Cardiac muscle cell (in vitro differentiated cells and primary cell): ENCODE data around the gene RNF113B. TPM values are rescaled to one million over a fixed set of nuclear protein-coding genes. Genes with fewer than 3 reads are reported as not detected.

Experiments
- DNase-seq, 2 donors: peaks; one replicate each; pipeline versions ENCODE4 v3.0.0 to v3.0.0-alpha.2; 2010 to 2017; ENCODE audit warnings: low read depth in 1 of 2, low spot score in 1 of 2
- H3K27ac ChIP-seq: fragments of 200-600 bp; sonication (generic); 2 replicates; pipeline ENCODE4 v1.5.1; 2016
- H3K27me3 ChIP-seq: fragments of 200-600 bp; sonication (generic); 2 replicates; pipeline ENCODE4 v1.6.0; 2016; ENCODE audit warnings: control low read depth
- H3K36me3 ChIP-seq: fragments of 200-600 bp; sonication (generic); 2 replicates; pipeline ENCODE4 v1.5.1; 2016; ENCODE audit warnings: control low read depth
- H3K4me1 ChIP-seq: fragments of 200-600 bp; sonication (generic); 2 replicates; pipeline ENCODE4 v1.8.1; 2017; ENCODE audit warnings: low read depth, mild to moderate bottlenecking, mixed run types
- H3K4me3 ChIP-seq: fragments of 200-600 bp; sonication (generic); 2 replicates; pipeline ENCODE4 v1.5.1; 2016; ENCODE audit warnings: mild to moderate bottlenecking
- H3K9me3 ChIP-seq: fragments of 200-600 bp; sonication (generic); 2 replicates; pipeline ENCODE4 v1.5.1; 2017; ENCODE audit warnings: low read depth, mild to moderate bottlenecking, control low read depth
- polyA plus RNA-seq: library from polyadenylated mRNA; unstranded; fragments of >200 nt; fragmentation: Nextera tagmentation; extraction: Ambion mirVana; gene quantifications from 2 replicates; pipeline ENCODE4 v1.2.1, GENCODE V29; 2016
- total RNA-seq: library from RNA; depleted of rRNA; stranded (reverse); fragments of >200 nt; gene quantifications from 2 replicates; pipeline ENCODE4 v1.2.3, GENCODE V29; 2016
- TF ChIP-seq, protein P1 (sequence below): IDR thresholded peaks from 2 replicates; pipeline ENCODE4 v1.5.1; 2012; ENCODE audit warnings: low read depth, mild to moderate bottlenecking, low read length

The RNF113B gene
- total and polyA plus RNA-seq, 2 experiments from 2014 or later: 0.10 TPM; not detected in 1

DNA sequence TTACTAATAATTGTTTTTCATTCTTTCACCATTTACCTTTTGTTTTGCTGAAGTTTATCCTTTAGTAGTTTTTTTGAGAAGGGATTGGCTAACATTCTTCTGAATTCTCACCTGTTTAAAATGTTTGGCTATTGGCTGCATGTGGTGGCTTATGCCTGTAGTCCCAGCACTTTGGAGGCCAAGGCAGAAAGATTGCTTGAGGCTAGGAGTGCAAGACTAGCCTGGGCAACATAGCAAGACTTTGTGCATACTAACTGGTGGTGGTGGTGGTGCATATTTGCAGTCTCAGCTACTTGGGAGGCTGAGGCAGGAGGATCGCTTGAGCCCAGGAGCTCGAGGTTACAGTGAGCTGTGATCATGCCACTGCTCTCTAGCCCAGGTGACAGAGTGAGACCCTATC lies 27.5 kb upstream of the RNF113B start:
- H3K4me3 ChIP-seq: no peak overlapping the region
- no peaks in the 10 kb centered on the region for H3K9me3 ChIP-seq
- H3K27me3 ChIP-seq: no peaks in the 10 kb centered on the region
- no peak overlapping the region for H3K27ac ChIP-seq
- TF ChIP-seq, protein P1, sequence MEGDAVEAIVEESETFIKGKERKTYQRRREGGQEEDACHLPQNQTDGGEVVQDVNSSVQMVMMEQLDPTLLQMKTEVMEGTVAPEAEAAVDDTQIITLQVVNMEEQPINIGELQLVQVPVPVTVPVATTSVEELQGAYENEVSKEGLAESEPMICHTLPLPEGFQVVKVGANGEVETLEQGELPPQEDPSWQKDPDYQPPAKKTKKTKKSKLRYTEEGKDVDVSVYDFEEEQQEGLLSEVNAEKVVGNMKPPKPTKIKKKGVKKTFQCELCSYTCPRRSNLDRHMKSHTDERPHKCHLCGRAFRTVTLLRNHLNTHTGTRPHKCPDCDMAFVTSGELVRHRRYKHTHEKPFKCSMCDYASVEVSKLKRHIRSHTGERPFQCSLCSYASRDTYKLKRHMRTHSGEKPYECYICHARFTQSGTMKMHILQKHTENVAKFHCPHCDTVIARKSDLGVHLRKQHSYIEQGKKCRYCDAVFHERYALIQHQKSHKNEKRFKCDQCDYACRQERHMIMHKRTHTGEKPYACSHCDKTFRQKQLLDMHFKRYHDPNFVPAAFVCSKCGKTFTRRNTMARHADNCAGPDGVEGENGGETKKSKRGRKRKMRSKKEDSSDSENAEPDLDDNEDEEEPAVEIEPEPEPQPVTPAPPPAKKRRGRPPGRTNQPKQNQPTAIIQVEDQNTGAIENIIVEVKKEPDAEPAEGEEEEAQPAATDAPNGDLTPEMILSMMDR: no peak
- DNase-seq: no peak
- H3K36me3 ChIP-seq: no peaks in the 10 kb centered on the region
- H3K4me1 ChIP-seq: peaks cover 38% of the 10 kb centered on the region

GRCh38 chr13:98203646-98204326 lies 26.7 kb upstream of the RNF113B start:
- Histone ChIP-seq H3K36me3 (no peaks in the 10 kb centered on the region), H3K27me3 (no peaks in the 10 kb centered on the region), H3K4me3 (no peak overlapping the region), H3K9me3 (no peaks in the 10 kb centered on the region), H3K4me1 (peaks cover 43% of the 10 kb centered on the region), H3K27ac (no peak overlapping the region)
- no peak for DNase-seq
- TF ChIP-seq, protein P1: no peak

DNA sequence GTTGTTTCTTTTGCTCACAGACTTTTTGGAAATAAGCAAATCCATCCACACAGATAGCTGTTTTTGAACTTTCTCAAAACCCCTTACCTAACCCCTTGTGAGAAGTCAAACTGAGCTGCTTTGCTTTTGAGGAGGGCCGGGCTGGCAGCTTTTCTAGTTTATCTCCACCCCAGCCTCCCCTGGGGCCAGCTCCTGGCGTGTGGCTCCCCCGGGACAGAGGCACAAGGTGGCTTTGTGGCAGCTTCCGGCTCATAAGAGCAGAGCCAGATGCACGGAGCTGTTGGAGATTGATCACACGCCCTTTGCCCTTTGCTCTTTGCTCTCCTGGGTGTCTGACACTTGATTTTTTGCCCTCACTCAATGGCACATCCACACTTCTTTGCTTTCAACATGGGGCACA lies 24.9 kb upstream of the RNF113B start:
- Histone ChIP-seq H3K36me3 (no peaks in the 10 kb centered on the region), H3K27me3 (no peaks in the 10 kb centered on the region), H3K9me3 (no peaks in the 10 kb centered on the region), H3K4me3 (no peak overlapping the region), H3K4me1 (peaks cover 35% of the 10 kb centered on the region), H3K27ac (peak overlapping the region; percentile 70)
- DNase-seq: peak in 1 of 2 donors; percentile 57
- TF ChIP-seq, protein P1: no peak

GRCh38 chr13:98201189-98201588 lies 24.1 kb upstream of the RNF113B start:
- Histone ChIP-seq H3K27ac (no peak overlapping the region), H3K9me3 (no peaks in the 10 kb centered on the region), H3K4me1 (peaks cover 34% of the 10 kb centered on the region), H3K4me3 (no peak overlapping the region), H3K27me3 (no peaks in the 10 kb centered on the region), H3K36me3 (no peaks in the 10 kb centered on the region)
- TF ChIP-seq, protein P1: no peak
- DNase-seq: no peak

DNA sequence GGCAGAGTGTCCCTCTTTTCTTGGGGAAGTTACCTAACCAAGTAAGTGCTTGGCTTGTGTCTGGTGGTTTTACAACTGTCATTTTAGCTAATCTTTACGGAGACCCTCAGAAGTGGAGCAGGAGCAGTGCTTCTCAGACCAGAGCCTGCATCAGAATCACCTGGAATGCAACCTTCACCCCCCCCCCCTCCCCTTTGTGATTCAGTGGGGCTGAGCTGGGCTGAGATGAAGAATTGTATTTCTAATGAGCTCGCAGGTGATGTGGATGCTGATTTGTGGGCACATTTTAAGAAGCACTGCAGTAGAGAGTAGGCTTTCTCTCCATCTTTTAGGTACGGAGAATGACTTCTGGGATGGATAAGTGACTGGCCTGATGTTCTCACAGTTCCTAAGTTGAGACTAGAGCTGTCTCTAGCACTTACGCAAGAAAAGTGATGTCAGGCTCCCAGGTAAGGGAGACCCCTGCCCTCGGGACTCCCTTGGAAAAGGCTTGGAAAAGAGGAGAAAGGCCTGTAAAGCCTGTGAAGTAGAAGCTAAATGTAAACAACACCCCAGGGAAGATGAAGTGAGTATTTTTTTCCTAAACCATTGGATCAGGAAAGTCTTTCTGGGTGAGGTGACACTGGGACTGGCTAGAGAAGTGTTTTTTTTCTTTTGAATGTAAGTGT lies 23.3 kb upstream of the RNF113B start:
- Histone ChIP-seq H3K27me3 (no peaks in the 10 kb centered on the region), H3K27ac (peak overlapping the region; percentile 68), H3K4me1 (peaks cover 34% of the 10 kb centered on the region), H3K9me3 (no peaks in the 10 kb centered on the region), H3K36me3 (no peaks in the 10 kb centered on the region), H3K4me3 (no peak overlapping the region)
- TF ChIP-seq, protein P1: no peak
- no peak for DNase-seq
